Body of pancreas (tissue), 4 donors: Measurements from ENCODE around the gene OTULINL.

ENCODE experiments used
- POLR2A ChIP-seq, 3 donors: fragments of 450-650 bp; IDR thresholded peaks; one replicate each; pipeline ENCODE4 v1.6.1; 2016; ENCODE audit warnings: antibody characterized with exemption in 3 of 3, mild to moderate bottlenecking in 2 of 3
- TF ChIP-seq, protein P1 (sequence below), 7 experiments: fragments of 450-650 bp in 4 of 7; fragments of 200-600 bp in 3 of 7; sonication (generic) in 3 of 7; IDR thresholded peaks; one replicate each; pipeline ENCODE4 v1.5.1; 2016 to 2019; ENCODE audit warnings: antibody characterized with exemption in 7 of 7

DNA sequence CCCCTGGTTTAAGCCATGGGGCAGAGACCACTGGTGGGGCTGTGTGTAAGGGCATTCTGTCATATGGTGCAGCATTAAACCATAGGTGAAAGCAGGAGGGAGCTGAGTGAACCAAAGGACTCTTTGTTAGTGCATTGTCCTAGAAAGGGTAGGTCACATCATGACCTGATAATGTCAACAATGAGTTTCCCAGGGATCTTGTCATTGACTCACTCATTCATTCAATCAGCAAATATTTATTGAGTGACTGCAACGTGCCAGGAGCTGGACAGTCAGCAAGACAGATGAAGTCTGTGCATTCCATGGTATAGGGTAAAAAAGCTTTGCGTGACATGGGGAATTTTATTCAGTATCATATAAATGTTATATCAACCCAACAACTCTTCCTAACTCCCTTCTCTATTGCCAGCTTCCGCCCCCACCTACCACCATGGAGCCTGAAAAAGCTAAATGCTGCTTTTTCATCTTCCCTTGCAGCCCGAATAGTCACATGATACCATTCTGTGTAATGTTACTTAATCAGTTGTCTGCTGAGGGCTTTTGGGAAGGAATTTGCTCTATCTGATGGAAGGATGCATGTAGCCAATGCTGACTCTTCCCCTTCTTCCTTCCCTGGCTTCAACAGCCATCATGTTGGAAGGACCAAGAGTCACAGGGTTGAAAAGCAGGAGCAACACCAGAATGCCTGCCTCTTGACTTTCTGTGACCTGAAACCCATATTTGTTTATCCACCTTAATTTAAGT, 11.5 kb upstream of the OTULINL start:
- TF ChIP-seq, protein P1, sequence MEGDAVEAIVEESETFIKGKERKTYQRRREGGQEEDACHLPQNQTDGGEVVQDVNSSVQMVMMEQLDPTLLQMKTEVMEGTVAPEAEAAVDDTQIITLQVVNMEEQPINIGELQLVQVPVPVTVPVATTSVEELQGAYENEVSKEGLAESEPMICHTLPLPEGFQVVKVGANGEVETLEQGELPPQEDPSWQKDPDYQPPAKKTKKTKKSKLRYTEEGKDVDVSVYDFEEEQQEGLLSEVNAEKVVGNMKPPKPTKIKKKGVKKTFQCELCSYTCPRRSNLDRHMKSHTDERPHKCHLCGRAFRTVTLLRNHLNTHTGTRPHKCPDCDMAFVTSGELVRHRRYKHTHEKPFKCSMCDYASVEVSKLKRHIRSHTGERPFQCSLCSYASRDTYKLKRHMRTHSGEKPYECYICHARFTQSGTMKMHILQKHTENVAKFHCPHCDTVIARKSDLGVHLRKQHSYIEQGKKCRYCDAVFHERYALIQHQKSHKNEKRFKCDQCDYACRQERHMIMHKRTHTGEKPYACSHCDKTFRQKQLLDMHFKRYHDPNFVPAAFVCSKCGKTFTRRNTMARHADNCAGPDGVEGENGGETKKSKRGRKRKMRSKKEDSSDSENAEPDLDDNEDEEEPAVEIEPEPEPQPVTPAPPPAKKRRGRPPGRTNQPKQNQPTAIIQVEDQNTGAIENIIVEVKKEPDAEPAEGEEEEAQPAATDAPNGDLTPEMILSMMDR (IDR thresholded peaks at IDR 0.05): no peak
- no peak for TF ChIP-seq POLR2A (IDR thresholded peaks at IDR 0.05)
